Lower lobe of right lung (tissue), 2 donors: ENCODE results near the gene ROMO1. TPM values are rescaled to one million over a fixed set of nuclear protein-coding genes. Genes with fewer than 3 reads are reported as not detected.
A peak's percentile ranks its signal among the peaks of the same experiment; 100 is the strongest.

ENCODE experiments used
- ATAC-seq, 2 donors: fragments of 200-7000 bp; cut with Tn5 transposase; one replicate each; pipeline ENCODE4 v1.9.1; 2020 to 2022; ENCODE audit warnings: mild to moderate bottlenecking in 2 of 2, moderate library complexity in 2 of 2
- DNase-seq: peaks from one replicate; pipeline ENCODE4 v3.0.0-alpha.2; 2020
- H3K27ac ChIP-seq: fragments of 200-600 bp; one replicate; pipeline ENCODE4 v1.8.0; 2022
- H3K27me3 ChIP-seq: fragments of 200-600 bp; one replicate; pipeline ENCODE4 v1.8.0; 2022; ENCODE audit warnings: low read depth
- H3K36me3 ChIP-seq: fragments of 200-600 bp; one replicate; pipeline ENCODE4 v1.8.0; 2022; ENCODE audit warnings: mild to moderate bottlenecking
- H3K4me1 ChIP-seq: fragments of 200-600 bp; one replicate; pipeline ENCODE4 v1.8.0; 2022
- H3K4me3 ChIP-seq: fragments of 200-600 bp; one replicate; pipeline ENCODE4 v1.8.0; 2022; ENCODE audit warnings: mild to moderate bottlenecking
- H3K9me3 ChIP-seq: fragments of 200-600 bp; one replicate; pipeline ENCODE4 v1.8.0; 2022
- intact Hi-C: fragments of 100-400 bp; cut with DNase I; formaldehyde crosslinking; loops from one replicate; pipeline ENCODE4 v1.11.0; 2022
- total RNA-seq: library from RNA; stranded (reverse); fragmentation: NEBNext Ultra II Directional; extraction: Animal tissue kit (Norgen Biotek cat#: 25700); gene quantifications from one replicate; pipeline ENCODE4 v1.2.1, GENCODE V29; 2021
- TF ChIP-seq, protein P1 (sequence below): fragments of 200-600 bp; IDR thresholded peaks from one replicate; pipeline ENCODE4 v1.8.0; 2022; ENCODE audit warnings: antibody characterized with exemption, mild to moderate bottlenecking
- donor health status: DM: no; HTN: yes; CAD: no; lungs with severe emphysema.

Gene ROMO1
- total RNA-seq, 1 donor from 2014 or later, result 81.7 TPM

DNA sequence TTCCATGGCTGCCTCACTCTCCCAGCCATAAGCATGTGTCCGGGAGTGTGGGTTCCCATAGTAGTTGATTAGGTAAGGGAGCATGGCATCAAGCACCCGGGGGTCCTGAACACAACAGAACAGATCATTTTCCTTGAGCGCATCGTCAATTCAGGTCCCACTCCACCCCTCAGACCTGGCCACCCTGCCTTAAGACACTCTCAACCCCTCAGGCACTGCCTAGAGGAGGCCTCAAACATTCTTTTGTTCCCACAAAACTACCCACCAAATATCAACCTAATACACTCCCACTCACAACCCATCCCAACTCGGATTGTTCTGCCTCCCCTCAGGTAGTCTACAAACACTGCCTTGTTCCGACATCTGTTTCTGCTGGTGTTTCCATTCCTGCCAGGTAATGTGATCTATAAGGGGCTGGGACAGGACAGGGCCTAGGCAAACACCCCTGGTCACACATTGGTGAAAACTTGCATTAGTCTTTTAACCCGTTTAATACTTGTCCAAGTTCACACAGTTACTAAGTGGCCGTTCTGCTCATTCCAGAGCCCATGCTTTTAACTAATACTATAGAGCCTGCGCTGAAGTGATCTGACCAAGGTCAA is 1.4 kb upstream of the ROMO1 start:
- Histone ChIP-seq H3K9me3 (no peaks in the 10 kb centered on the region), H3K36me3 (peaks cover 52% of the 10 kb centered on the region), H3K27me3 (no peaks in the 10 kb centered on the region), H3K4me1 (peaks cover 28% of the 10 kb centered on the region), H3K4me3 (peak overlapping the region; percentile 82), H3K27ac (no peak overlapping the region)
- intact Hi-C loops, result no loop called here
- TF ChIP-seq, protein P1, sequence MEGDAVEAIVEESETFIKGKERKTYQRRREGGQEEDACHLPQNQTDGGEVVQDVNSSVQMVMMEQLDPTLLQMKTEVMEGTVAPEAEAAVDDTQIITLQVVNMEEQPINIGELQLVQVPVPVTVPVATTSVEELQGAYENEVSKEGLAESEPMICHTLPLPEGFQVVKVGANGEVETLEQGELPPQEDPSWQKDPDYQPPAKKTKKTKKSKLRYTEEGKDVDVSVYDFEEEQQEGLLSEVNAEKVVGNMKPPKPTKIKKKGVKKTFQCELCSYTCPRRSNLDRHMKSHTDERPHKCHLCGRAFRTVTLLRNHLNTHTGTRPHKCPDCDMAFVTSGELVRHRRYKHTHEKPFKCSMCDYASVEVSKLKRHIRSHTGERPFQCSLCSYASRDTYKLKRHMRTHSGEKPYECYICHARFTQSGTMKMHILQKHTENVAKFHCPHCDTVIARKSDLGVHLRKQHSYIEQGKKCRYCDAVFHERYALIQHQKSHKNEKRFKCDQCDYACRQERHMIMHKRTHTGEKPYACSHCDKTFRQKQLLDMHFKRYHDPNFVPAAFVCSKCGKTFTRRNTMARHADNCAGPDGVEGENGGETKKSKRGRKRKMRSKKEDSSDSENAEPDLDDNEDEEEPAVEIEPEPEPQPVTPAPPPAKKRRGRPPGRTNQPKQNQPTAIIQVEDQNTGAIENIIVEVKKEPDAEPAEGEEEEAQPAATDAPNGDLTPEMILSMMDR, result no peak
- ATAC-seq (no peak), DNase-seq (no peak)

DNA sequence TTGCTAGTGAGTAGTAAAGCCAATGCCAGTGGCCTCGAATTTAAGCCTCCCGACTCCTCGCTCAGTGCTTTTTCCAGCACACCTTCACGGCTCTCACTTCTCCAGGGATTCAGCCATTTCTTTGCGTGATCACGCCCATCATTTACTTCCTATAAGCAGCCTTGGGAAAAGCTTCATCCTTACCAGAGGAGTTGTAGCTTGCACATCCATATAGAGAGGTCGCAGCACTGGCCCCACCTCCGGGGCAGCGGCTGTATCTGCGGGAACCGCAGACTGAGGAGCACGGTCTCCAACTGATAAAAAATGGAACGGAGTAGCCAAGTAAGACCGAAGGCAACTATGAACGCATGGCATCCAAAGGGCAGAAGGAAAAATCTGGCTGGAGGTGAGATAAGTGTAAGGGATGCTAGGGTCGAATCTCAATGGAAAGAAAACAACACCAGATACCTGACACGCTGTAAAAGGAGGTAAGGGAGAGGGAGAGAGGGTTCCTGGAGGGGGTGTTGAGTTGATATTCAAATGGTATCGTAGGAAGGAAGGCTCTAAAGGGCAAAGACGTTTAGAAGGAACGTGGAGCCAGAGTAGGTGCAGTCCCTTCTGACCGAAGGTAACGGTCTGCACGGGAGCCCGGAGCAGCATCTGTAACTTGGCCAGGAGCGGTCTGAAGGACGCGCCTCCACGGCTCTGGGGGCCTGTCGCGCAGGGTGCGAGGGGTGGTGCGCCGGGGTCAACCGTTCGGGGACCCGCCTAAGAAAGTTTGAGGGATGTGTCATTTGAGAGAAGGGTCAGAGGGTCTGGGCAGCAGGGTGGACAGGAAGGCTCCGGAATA is 693 bp upstream of the ROMO1 start:
- TF ChIP-seq, protein P1, result no peak
- ATAC-seq (peak; percentile 64 to 65), DNase-seq (no peak)
- peaks cover 52% of the 10 kb centered on the region for H3K36me3 ChIP-seq
- peak overlapping the region; percentile 82 for H3K4me3 ChIP-seq
- H3K4me1 ChIP-seq, result peaks cover 28% of the 10 kb centered on the region
- H3K27ac ChIP-seq, result peak overlapping the region; percentile 93
- H3K27me3 ChIP-seq, result no peaks in the 10 kb centered on the region
- H3K9me3 ChIP-seq, result no peaks in the 10 kb centered on the region
- intact Hi-C loops, result no loop called here

DNA sequence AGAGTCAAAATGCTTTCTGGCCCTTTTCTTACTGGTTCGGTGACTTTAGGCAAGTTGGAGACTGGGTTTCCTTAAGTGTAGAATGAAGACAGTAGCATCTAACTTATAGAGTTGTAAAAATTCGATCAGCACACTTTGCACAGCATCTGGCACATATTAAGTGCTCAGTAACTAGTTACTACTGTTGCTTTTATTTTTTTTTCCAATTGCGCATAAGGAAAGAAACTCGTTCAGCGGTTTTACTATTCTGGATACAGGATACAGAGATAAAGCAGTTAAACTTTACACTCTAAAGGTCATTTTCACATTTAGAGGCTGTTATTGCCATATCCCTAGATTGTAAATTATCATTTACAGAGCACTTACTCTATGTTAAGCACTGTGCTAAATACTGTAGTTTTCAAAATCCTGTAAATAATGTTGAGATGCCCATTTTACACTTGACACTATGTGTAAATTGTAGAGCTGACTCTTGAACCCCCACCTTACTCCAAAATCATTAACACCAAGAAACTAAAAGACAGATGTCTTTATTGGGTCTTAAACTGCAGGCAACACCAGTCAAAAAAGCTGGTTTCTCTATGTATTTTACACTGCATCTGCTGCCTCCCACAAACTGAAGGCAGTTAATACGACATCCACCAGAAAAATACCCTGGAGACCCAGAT is 886 bp downstream of the ROMO1 start:
- H3K27me3 ChIP-seq, result no peaks in the 10 kb centered on the region
- DNase-seq (no peak), ATAC-seq (no peak)
- intact Hi-C loops, result no loop called here
- H3K9me3 ChIP-seq, result no peaks in the 10 kb centered on the region
- TF ChIP-seq, protein P1, result no peak
- H3K36me3 ChIP-seq, result peaks cover 52% of the 10 kb centered on the region
- peak overlapping the region; percentile 93 for H3K27ac ChIP-seq
- peak overlapping the region; percentile 82 for H3K4me3 ChIP-seq
- H3K4me1 ChIP-seq, result peaks cover 28% of the 10 kb centered on the region

DNA sequence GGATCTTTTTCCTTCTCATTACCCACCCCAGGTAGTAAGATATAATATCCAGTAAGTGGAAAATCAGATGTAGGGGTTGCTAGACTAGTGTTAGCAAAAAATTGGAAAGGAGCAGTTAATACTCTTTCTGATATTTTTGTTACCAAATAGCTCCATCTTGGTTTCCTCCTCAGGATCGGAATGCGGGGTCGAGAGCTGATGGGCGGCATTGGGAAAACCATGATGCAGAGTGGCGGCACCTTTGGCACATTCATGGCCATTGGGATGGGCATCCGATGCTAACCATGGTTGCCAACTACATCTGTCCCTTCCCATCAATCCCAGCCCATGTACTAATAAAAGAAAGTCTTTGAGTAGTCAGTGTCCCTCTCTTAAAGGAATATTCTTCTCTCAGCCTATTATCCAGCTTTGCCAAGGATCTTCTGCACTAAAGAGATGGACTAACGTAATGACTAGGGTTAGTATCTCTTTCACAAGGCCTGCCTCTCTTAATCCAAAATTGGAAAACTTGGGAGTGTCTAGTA is 1.5 kb downstream of the ROMO1 start:
- no peaks in the 10 kb centered on the region for H3K9me3 ChIP-seq
- H3K36me3 ChIP-seq, result peaks cover 52% of the 10 kb centered on the region
- no peak for DNase-seq
- no peaks in the 10 kb centered on the region for H3K27me3 ChIP-seq
- TF ChIP-seq, protein P1, result no peak
- no peak overlapping the region for H3K4me3 ChIP-seq
- H3K4me1 ChIP-seq, result peaks cover 28% of the 10 kb centered on the region
- no peak for ATAC-seq
- intact Hi-C loops, result no loop called here
- no peak overlapping the region for H3K27ac ChIP-seq

DNA sequence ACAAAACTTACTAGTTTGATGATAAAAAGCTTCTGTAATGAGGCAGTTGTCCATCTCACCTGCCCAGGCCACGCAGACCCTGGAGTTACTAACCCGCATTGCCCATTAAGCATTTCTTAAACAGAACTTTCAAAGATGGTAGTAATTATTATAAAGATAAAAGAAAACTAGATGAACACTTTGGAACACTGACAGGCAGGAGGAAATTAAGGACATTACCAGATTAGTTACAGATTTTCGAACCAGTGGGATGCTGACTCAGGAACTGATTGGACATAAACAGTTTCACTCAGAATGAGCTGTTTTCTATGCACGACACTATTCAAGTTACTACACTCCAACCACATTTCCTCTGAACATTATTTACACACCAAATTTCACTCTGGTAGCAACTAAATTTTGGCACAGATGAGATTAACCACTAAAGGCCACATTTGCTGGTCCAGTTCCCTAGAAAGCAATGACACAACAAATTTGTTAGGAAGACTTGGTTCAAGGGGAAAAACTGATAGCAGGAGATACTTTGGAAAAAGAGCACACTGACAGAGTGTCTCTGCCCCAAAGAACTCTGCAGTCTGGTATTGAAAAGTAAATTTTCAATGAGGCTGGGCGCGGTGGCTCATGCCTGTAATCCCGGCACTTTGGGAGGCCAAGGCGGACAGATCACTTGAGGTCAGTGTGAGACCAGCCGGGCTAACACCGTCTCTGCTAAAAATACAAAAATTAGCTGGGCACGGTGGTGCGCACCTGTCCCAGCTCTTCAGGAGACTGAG is 3.0 kb downstream of the ROMO1 start:
- H3K36me3 ChIP-seq, result peaks cover 57% of the 10 kb centered on the region

More for the DNA sequence above, 3.0 kb downstream of the ROMO1 start:
- H3K27me3 ChIP-seq, result no peaks in the 10 kb centered on the region
- no peak overlapping the region for H3K4me3 ChIP-seq
- H3K27ac ChIP-seq, result no peak overlapping the region
- DNase-seq (no peak), ATAC-seq (no peak)
- peaks cover 28% of the 10 kb centered on the region for H3K4me1 ChIP-seq
- no peaks in the 10 kb centered on the region for H3K9me3 ChIP-seq
- intact Hi-C loops, result no loop called here
- TF ChIP-seq, protein P1, result no peak
